Kidney (tissue), 14 donors: ENCODE results near the gene NMRK1. TPM values are rescaled to one million over a fixed set of nuclear protein-coding genes. Genes with fewer than 3 reads are reported as not detected.

Source experiments
- DNase-seq, 5 donors: peaks; one replicate each; pipeline ENCODE4 v3.0.0-alpha.2; 2013 to 2020
- FAIRE-seq: peaks from 2 replicates; lab custom pipeline; 2012; peaks lifted over from hg19 to GRCh38; lab: Jason Lieb, UNC
- H3K27ac ChIP-seq, 2 donors: one replicate each; pipeline ENCODE4 v1.7.0; 2013; ENCODE audit warnings: low read depth in 2 of 2, low read length in 2 of 2, inconsistent platforms in 1 of 2
- H3K27me3 ChIP-seq: one replicate; pipeline ENCODE4 v1.7.1; 2013; ENCODE audit warnings: low read length, inconsistent platforms; ENCODE audit not compliant: control insufficient read depth, insufficient read depth
- H3K36me3 ChIP-seq, 3 donors: one replicate each; pipeline versions ENCODE4 v1.7.0 to v1.7.1; 2013; ENCODE audit warnings: low read length in 3 of 3, control low read depth in 1 of 3, inconsistent platforms in 1 of 3; ENCODE audit not compliant: insufficient read depth in 3 of 3, control insufficient read depth in 2 of 3
- H3K4me1 ChIP-seq, 3 donors: one replicate each; pipeline versions ENCODE4 v1.7.0 to v1.7.1; 2013; ENCODE audit warnings: low read length in 3 of 3, inconsistent platforms in 1 of 3, low read depth in 1 of 3; ENCODE audit not compliant: control insufficient read depth in 2 of 3, insufficient read depth in 2 of 3
- H3K4me3 ChIP-seq, 3 donors: one replicate each; pipeline versions ENCODE4 v1.7.0 to v1.8.1; 2013; ENCODE audit warnings: low read length in 3 of 3, control low read depth in 1 of 3, inconsistent platforms in 1 of 3
- H3K9ac ChIP-seq, 3 donors: one replicate each; pipeline versions ENCODE4 v1.7.0 to v1.7.1; 2013; ENCODE audit warnings: low read length in 3 of 3, control low read depth in 1 of 3, inconsistent platforms in 1 of 3
- H3K9me3 ChIP-seq, 3 donors: one replicate each; pipeline versions ENCODE4 v1.7.0 to v1.7.1; 2013; ENCODE audit warnings: low read length in 3 of 3, control low read depth in 1 of 3, inconsistent platforms in 1 of 3; ENCODE audit not compliant: control insufficient read depth in 2 of 3, insufficient read depth in 1 of 3
- CTCF ChIP-seq: IDR thresholded peaks from 3 replicates; pipeline ENCODE4 v1.5.1; 2012; ENCODE audit warnings: mild to moderate bottlenecking, moderate library complexity, borderline replicate concordance; ENCODE audit not compliant: insufficient read depth; ENCODE audit errors: extremely low read depth
- intact Hi-C: fragments of 100-400 bp; cut with DNase I; formaldehyde crosslinking; loops from one replicate; pipeline ENCODE4 v1.11.1; 2022
- polyA plus RNA-seq: library from polyadenylated mRNA; stranded (reverse); fragments of 350-450 nt; fragmentation: Illumina TruSeq; extraction: RNeasy Lipid Tissue Mini Kit (QIAGEN cat#74804); gene quantifications from one replicate; pipeline ENCODE4 v1.2.3, GENCODE V29; 2014; ENCODE audit warnings: low read depth, low replicate concordance; ENCODE audit not compliant: insufficient read depth
- total RNA-seq: library from RNA; stranded (reverse); fragmentation: NEBNext Ultra II Directional; extraction: Animal tissue kit (Norgen Biotek cat#: 25700); gene quantifications from one replicate; pipeline ENCODE4 v1.2.1, GENCODE V29; 2021
- donor health status: control.
- donor health status: control.
- donor health status: control.
- donor health status: control.
- donor health status: control.
- donor health status: DM: yes; HTN: yes; CAD: no.
- donor health status: Normal renal cell carcinoma (clear cell type).

The NMRK1 gene
- total and polyA plus RNA-seq, 2 donors from 2014 or later, result 42.3 to 67.8 TPM

- Histone ChIP-seq H3K36me3 (peaks cover 0 to 11% (median 7%) of the 10 kb centered on the region in 3 donors), H3K9me3 (no peaks in the 10 kb centered on the region), H3K4me3 (no peak overlapping the region), H3K27me3 (no peaks in the 10 kb centered on the region), H3K9ac (no peak overlapping the region), H3K4me1 (no peaks in the 10 kb centered on the region), H3K27ac (no peak overlapping the region)
- DNase-seq (no peak), FAIRE-seq (no peak)
- intact Hi-C loops, result no loop called here
- no peak for TF ChIP-seq CTCF
These were observed 20.1 kb downstream of the NMRK1 start for GRCh38 chr9:75067894-75068293.

- H3K27me3 ChIP-seq, result no peaks in the 10 kb centered on the region
- no peak for TF ChIP-seq CTCF
- H3K4me3 ChIP-seq, result no peak overlapping the region
- no peak overlapping the region for H3K27ac ChIP-seq
- H3K9ac ChIP-seq, result no peak overlapping the region
- FAIRE-seq (no peak), DNase-seq (no peak)
- H3K4me1 ChIP-seq, result no peaks in the 10 kb centered on the region
- peaks cover 0 to 18% (median 11%) of the 10 kb centered on the region in 3 donors for H3K36me3 ChIP-seq
- no peaks in the 10 kb centered on the region for H3K9me3 ChIP-seq
- intact Hi-C loops, result no loop called here
These were observed 22.4 kb downstream of the NMRK1 start for GRCh38 chr9:75065510-75065909.

GRCh38 chr9:75064307-75065025 lies 23.5 kb downstream of the NMRK1 start:
- DNase-seq (no peak), FAIRE-seq (no peak)
- Histone ChIP-seq H3K4me1 (no peaks in the 10 kb centered on the region), H3K27me3 (no peaks in the 10 kb centered on the region), H3K36me3 (peaks cover 0 to 18% (median 11%) of the 10 kb centered on the region in 3 donors), H3K27ac (no peak overlapping the region), H3K4me3 (no peak overlapping the region), H3K9me3 (no peaks in the 10 kb centered on the region), H3K9ac (no peak overlapping the region)
- no peak for TF ChIP-seq CTCF
- intact Hi-C loops, result no loop called here
